GM12891 (cell line): ENCODE data around the gene BTBD2.

Experiments
- PAX5 ChIP-seq: IDR thresholded peaks from 2 replicates; pipeline ENCODE4 v1.6.1; 2011; ENCODE audit warnings: low read length, moderate library complexity, mild to moderate bottlenecking; ENCODE audit not compliant: insufficient read depth, severe bottlenecking
- POLR2A ChIP-seq: IDR thresholded peaks from 2 replicates; pipeline ENCODE4 v1.6.1; 2011; ENCODE audit warnings: low read depth, low read length, control low read depth
- POLR2AphosphoS5 ChIP-seq: IDR thresholded peaks from 2 replicates; pipeline ENCODE4 v1.6.1; 2011; ENCODE audit warnings: low read depth, low read length, control low read depth
- POU2F2 ChIP-seq: IDR thresholded peaks from 2 replicates; pipeline ENCODE4 v1.6.1; 2011; ENCODE audit warnings: low read depth, mild to moderate bottlenecking, control low read depth, low read length, moderate library complexity
- SPI1 ChIP-seq: IDR thresholded peaks from 2 replicates; pipeline ENCODE4 v1.6.1; 2011; ENCODE audit warnings: low read depth, low read length, control low read depth
- TAF1 ChIP-seq: IDR thresholded peaks from 2 replicates; pipeline ENCODE4 v1.6.1; 2011; ENCODE audit warnings: low read depth, low read length, control low read depth

GRCh38 chr19:2033825-2034159, 18.3 kb upstream of the BTBD2 start:
- TF ChIP-seq POLR2A (no peak), PAX5 (no peak), TAF1 (no peak), POLR2AphosphoS5 (no peak), POU2F2 (no peak), SPI1 (no peak)
